ENCODE data around the gene ILF2. TPM values are rescaled to one million over a fixed set of nuclear protein-coding genes. Genes with fewer than 3 reads are reported as not detected.
A peak's percentile ranks its signal among the peaks of the same experiment; 100 is the strongest.

ILF2 gene
- total and polyA plus RNA-seq, 7 donors = 59.8 to 166 (median 88.3) TPM

GRCh38 chr1:153635872-153636271 is 34.9 kb downstream of the ILF2 start:
- no peak for DNase-seq
- TF ChIP-seq POLR2AphosphoS5 (IDR thresholded peaks at IDR 0.05) (no peak), POLR2A (IDR thresholded peaks at IDR 0.05) (no peak), EP300 (IDR thresholded peaks at IDR 0.05) (no peak), CTCF (IDR thresholded peaks at IDR 0.05) (no peak)
- intact Hi-C loops (cut with DNase I) = loop anchor here (2.0 kb wide), 3 partner anchors 23 to 105 kb away; partner anchors contain the start of genes ILF2 and SNAPIN
- Histone ChIP-seq H3K4me3 (peak overlapping the region in 3 of 4 donors; percentile 72 to 85 (median 84)), H3K9me3 (no peaks in the 10 kb centered on the region), H3K27ac (peak overlapping the region; percentile 15 to 100 (median 98)), H3K27me3 (no peaks in the 10 kb centered on the region), H3K4me1 (peaks cover 0 to 46% (median 32%) of the 10 kb centered on the region in 4 donors), H3K36me3 (peaks cover 28 to 52% (median 36%) of the 10 kb centered on the region in 4 donors)
- 87% methylated on average over 7 of the region's 7 CpGs for WGBS, 2 donors

DNA sequence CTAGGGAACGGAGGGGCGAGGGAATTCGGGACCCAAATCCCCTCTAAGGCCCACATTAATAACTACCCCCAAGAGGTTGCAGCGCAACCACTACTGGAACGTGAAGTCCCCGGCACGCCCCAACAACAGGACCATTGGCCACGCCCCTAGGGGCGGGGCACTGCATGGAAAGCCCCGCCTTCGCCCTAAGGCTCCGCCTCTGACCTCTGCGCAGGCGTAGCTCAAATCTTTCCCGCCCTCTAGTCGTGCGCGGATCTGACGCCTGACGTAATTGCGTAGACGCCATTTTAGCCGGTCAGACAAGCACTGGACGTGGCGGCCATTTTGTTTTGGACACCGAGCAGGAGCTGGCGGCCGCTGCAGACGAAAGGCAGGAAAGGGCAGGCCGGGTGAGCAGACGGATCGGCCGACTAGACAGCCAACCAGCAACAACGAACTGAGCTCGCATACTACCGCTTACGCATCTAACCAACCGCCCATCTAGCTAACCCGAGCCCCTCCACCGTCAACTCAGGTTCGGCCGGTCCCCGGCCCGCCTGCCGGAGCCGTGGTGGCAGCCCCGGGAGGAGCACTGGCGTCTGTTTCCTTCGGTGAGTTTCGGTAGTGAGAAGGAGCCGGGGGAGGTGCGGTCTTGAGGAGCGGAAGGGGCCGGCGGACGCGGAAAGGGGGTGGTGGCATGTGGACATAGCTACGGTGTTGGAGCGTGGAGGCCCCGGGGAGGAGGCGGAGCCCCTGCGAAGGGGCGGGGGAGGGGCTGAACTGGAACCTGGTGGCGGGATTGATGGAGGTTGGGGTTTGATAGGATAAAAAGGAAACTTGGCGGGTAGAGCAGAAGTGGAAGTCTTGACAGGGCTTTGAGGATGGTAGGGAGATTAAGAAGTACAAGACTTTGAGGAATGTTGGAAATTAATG is 36.8 kb downstream of the ILF2 start, which contains the start of gene CHTOP:
TSS of gene CHTOP (plus strand) at position 313 of the 912 bp plus-strand sequence. CDS start 2,523 bp downstream, outside the sequence.
- peak in 2 of 4 donors; percentile 11 to 28 for TF ChIP-seq EP300 (IDR thresholded peaks at IDR 0.05)
- peak; percentile 88 to 94 (median 89) for TF ChIP-seq POLR2AphosphoS5 (IDR thresholded peaks at IDR 0.05)
- no peak for TF ChIP-seq CTCF (IDR thresholded peaks at IDR 0.05)
- peak; percentile 47 to 81 for TF ChIP-seq POLR2A (IDR thresholded peaks at IDR 0.05)
- peak within 1 kb of the TSS; percentile 97 to 100 (median 98) for H3K27ac ChIP-seq
- DNase-seq = peak; percentile 99
- H3K4me3 ChIP-seq = peak within 1 kb of the TSS; percentile 72 to 92 (median 84)
- intact Hi-C loops (cut with DNase I) = loop anchor here (2.0 kb wide), 3 partner anchors 25 to 103 kb away; partner anchors contain the start of genes ILF2 and SNAPIN
- H3K27me3 ChIP-seq = no peaks in the 10 kb centered on the region
- H3K36me3 ChIP-seq = peaks cover 14 to 33% (median 19%) of the 10 kb centered on the region in 4 donors
- WGBS, 2 donors = 2% methylated on average over 65 of the region's 65 CpGs
- H3K9me3 ChIP-seq = no peaks in the 10 kb centered on the region
- H3K4me1 ChIP-seq = peaks cover 0 to 40% (median 32%) of the 10 kb centered on the region in 4 donors

- H3K27me3 ChIP-seq = no peaks in the 10 kb centered on the region
- intact Hi-C loops (cut with DNase I) = no loop called here
- no peak for DNase-seq
- H3K27ac ChIP-seq = peak overlapping the region; percentile 97 to 100 (median 98)
- whole genome bisulfite sequencing, 2 donors = 28 to 59% methylated on average over 18 of the region's 18 CpGs
- TF ChIP-seq POLR2AphosphoS5 (IDR thresholded peaks at IDR 0.05) (no peak), EP300 (IDR thresholded peaks at IDR 0.05) (no peak), CTCF (IDR thresholded peaks at IDR 0.05) (no peak), POLR2A (IDR thresholded peaks at IDR 0.05) (no peak)
- H3K9me3 ChIP-seq = no peaks in the 10 kb centered on the region
- peaks cover 0 to 40% (median 32%) of the 10 kb centered on the region in 4 donors for H3K4me1 ChIP-seq
- H3K4me3 ChIP-seq = peak overlapping the region in 3 of 4 donors; percentile 72 to 85 (median 84)
- H3K36me3 ChIP-seq = peaks cover 13 to 26% (median 16%) of the 10 kb centered on the region in 4 donors
These were observed 37.5 kb downstream of the ILF2 start for GRCh38 chr1:153633161-153633753.

GRCh38 chr1:153631047-153632022 is 39.5 kb downstream of the ILF2 start:
- Histone ChIP-seq H3K4me3 (no peak overlapping the region), H3K36me3 (peaks cover 0 to 6% (median under 1%) of the 10 kb centered on the region in 4 donors), H3K4me1 (peaks cover 0 to 37% (median 32%) of the 10 kb centered on the region in 4 donors), H3K27me3 (no peaks in the 10 kb centered on the region), H3K27ac (no peak overlapping the region), H3K9me3 (no peaks in the 10 kb centered on the region)
- intact Hi-C loops (cut with DNase I) = no loop called here
- 62 to 79% methylated on average over 10 of the region's 10 CpGs for WGBS, 2 donors
- TF ChIP-seq EP300 (IDR thresholded peaks at IDR 0.05) = no peak
- no peak for TF ChIP-seq POLR2A (IDR thresholded peaks at IDR 0.05)
- no peak for TF ChIP-seq CTCF (IDR thresholded peaks at IDR 0.05)
- no peak for TF ChIP-seq POLR2AphosphoS5 (IDR thresholded peaks at IDR 0.05)
- no peak for DNase-seq
